NCI-H128 (cell line): ENCODE data around the gene WNT6.

ENCODE experiments used
- DNase-seq: peaks from one replicate; lab custom pipeline; 2025; ENCODE audit not compliant: unreplicated experiment; lab: John Stamatoyannopoulos, UW

Gene WNT6

GRCh38 chr2:218859556-218859987 lies at the start of gene WNT6:
Gene WNT6, plus strand, starts transcription at chr2:218859805. Its CDS starts 233 bp downstream, at chr2:218860038.
- DNase-seq = no peak

- no peak for DNase-seq
These were observed 49.3 kb upstream of the WNT6 start for GRCh38 chr2:218810256-218810655.

GRCh38 chr2:218811382-218811781 lies 48.2 kb upstream of the WNT6 start:
- no peak for DNase-seq

DNA sequence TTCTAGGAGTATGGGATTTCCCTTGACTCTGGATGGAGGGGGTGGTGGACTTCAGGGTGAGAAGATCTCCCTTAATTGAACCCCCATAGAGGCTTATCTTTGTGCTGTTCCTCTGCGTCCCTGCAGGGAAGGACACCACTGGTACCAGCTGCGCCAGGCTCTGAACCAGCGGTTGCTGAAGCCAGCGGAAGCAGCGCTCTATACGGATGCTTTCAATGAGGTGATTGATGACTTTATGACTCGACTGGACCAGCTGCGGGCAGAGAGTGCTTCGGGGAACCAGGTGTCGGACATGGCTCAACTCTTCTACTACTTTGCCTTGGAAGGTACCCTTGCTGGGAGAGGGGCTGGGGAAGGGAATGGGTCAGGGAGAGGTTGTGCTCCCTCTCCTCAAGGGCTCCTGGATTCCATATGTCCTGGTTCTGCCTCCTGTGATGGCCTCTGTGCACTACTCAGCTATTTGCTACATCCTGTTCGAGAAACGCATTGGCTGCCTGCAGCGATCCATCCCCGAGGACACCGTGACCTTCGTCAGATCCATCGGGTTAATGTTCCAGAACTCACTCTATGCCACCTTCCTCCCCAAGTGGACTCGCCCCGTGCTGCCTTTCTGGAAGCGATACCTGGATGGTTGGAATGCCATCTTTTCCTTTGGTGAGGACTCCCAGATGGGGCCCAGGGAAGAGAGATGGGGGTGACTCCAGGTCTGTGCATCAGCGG lies 47.3 kb upstream of the WNT6 start:
- DNase-seq = no peak

GRCh38 chr2:218812861-218813260 lies 46.7 kb upstream of the WNT6 start:
- DNase-seq = no peak

GRCh38 chr2:218813771-218814460 lies 45.7 kb upstream of the WNT6 start:
- no peak for DNase-seq

DNA sequence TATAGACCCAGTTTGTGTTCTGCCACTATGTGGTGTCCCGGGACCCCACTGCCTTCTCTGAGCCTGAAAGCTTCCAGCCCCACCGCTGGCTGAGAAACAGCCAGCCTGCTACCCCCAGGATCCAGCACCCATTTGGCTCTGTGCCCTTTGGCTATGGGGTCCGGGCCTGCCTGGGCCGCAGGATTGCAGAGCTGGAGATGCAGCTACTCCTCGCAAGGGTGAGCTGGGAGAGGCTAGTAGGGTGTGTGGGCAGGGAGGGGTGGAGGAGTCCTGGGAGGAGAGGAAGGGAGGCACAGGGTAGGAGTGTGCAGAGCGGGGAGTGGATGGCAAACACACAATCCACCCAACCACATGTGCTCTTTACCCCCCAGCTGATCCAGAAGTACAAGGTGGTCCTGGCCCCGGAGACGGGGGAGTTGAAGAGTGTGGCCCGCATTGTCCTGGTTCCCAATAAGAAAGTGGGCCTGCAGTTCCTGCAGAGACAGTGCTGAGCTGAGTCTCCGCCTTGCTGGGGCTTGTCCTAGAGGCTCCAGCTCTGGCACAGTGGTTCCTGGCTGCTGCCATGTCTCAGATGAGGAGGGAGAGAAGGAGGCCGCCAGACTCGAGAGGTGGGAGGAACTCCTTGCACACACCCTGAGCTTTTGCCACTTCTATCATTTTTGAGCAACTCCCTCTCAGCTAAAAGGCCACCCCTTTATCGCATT lies 44.9 kb upstream of the WNT6 start:
- DNase-seq = no peak

- DNase-seq = no peak
These were observed 44.4 kb upstream of the WNT6 start for GRCh38 chr2:218815244-218815637.

- DNase-seq = no peak
These were observed 44.0 kb upstream of the WNT6 start for GRCh38 chr2:218815649-218816048.

GRCh38 chr2:218816561-218817011 lies 43.0 kb upstream of the WNT6 start:
- DNase-seq = no peak

GRCh38 chr2:218819093-218819492 lies 40.5 kb upstream of the WNT6 start:
- no peak for DNase-seq

- no peak for DNase-seq
These were observed 38.7 kb upstream of the WNT6 start for GRCh38 chr2:218820746-218821369.

DNA sequence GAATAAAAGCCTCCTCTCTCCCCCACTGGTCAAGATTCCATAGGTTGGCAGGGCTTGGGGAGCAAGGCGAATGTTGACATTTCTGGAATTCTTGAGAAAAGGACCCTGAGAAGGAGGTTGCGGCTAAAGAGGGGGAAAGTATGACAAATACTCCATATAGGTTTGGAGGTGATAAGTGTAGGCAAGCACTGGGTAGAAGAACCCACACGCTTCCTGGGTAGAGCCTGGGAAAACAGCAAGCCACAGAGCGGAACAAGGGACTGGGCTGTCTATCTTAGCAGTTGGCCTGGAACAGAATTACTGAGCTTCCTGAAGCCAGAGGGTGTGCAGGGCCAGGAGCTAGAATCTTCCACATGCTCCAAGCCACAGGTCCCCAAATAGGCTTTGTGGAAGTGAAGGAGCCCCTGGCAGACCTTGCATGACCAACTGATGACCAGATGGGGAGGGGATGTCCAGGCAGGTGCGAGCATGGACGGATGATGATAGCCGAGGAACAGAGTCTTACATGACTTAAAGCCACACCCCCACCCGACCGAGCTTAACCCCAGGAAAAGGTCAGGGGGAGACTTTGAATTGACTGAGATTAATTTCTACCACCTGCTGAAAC lies 37.9 kb upstream of the WNT6 start:
- no peak for DNase-seq

- no peak for DNase-seq
These were observed 37.0 kb upstream of the WNT6 start for GRCh38 chr2:218822622-218823021.

DNA sequence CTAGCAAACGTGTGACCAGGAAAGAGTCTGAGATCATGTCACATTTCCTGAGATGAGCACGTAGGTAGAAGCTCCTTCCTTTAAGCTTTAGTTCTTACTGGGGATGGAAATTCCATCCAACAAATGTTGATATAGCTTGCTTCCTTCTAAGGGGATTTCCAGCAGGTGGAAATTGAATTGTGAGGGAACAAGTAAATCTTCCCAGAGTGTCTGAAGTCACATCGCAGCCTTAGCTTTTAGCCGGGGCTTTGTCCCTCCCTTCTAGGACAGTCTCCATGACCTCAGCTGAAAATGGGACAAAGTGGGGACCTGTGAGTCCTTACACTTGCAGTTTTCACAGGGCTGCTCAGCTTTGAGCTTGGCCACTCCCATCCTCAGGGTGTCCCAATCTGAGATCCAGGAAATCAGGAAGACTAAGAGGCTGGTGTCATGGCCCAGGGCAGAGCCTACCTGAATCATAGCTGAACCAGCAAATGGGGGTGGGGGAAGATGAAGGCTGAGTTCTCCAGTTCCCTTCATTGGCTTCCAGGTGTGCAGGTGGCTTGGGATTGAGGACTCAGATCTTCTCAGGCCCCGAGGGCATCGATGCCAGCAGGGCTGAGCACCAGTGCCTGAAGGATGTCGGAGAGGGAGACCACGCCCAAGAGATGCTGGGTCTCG lies 36.3 kb upstream of the WNT6 start:
- DNase-seq = no peak

GRCh38 chr2:218824004-218824403 lies 35.6 kb upstream of the WNT6 start:
- no peak for DNase-seq

DNA sequence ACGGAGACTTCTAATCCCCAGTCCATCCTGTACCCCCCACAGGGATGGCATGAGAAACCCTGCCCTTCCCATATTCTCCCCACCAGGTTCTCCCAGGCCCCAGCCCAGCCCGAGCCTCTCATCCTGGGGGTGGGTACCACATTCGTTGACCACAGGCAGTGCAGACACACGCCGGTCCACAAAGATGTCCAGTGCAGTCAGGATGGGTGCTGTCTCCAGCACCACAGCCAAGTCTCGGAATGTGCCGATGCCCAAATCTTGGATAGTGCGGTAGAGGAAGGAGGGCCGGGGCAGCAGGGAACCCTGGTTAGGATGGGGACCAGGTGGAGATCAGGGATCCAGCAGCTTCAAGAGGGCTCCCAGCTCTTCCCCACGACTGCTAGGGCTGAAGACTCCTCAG lies 32.8 kb upstream of the WNT6 start:
- DNase-seq = no peak

DNA sequence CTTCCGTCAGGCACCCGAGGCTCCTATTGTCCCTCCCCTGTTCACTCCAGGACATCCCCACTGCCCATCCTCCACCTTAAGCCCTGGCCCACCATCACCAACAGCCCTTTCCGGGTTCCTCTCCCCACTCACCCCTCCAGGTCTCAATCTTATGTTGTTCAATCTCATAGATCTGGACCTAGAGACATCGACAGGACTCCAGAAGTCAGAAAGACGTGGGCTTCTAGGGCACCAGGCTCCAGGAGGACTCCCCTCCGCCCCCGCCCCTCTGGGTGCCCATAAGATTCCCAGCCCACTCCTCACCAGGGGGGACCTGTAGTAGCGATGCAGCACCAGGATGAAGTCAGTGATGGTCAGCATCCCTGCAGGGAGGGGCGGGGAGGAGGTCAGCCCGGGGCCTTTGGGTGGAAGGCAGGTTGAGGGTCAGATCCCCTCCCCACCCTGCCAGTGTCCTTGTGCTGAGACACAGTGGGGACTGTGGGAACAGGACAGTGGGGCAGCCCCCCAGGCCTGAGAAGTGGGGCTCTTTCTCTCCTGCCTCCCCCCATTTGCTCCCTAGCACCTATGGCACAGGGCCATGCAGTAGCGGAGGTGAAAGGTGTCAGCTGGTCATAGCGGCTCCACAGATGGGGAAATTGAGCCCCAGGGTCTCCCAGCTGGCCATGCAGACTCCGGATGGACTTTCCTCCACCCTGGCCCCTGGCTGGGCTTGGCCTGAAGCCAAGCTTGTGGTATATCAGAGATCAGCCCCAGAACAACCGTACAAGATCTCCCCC lies 31.7 kb upstream of the WNT6 start:
- no peak for DNase-seq

DNA sequence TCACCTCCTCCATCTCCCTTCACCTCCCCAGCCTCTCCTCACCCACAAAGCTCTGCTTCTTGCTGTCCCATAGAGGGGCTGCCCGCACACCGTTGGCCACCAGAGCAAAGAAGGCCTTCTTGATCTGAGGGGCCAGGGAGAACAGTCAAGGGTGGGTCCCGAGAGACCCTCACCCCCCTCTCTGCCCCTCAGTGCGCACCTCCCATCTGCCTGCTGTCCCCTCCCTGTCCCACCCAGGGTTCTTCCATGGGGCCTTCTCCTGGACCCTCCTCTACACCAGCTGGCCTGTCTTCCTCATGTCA lies 31.2 kb upstream of the WNT6 start:
- DNase-seq = no peak

DNA sequence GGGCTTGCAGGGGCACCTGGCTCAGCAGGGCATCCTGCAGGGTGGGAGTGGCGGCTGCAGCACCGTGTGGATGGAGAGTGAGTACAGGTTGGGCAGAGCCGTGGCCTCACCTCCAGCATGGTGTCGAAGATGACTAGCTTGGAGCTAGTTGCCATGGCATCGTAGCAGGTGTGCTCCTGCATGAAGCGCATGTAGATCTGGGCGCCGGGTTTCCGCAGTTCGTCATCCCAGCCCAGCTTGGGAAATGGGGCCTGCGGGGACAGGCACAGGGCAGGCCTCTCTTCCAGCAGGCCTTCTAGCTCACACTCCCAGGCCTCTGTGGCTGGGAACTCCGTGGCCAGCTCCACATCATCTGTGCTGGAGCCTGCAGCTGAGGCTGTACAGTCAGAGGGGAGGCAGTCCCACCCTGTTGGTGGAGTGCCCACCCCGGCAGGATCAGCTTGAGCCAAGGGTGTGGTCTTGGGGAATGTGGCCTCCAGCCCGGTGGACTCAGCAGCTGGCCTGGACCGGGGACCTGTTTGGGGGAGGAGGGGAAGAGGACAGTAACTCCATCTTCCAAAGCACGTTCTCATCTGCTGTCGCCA lies 29.6 kb upstream of the WNT6 start:
- no peak for DNase-seq
